Measurements from ENCODE around the gene GPR183. TPM values are rescaled to one million over a fixed set of nuclear protein-coding genes. Genes with fewer than 3 reads are reported as not detected.
"Not testable (repeated sequence)": the region's sequence is repeated elsewhere in the genome, so short reads cannot be mapped to it uniquely, and the experiment has no call there.

The GPR183 gene
- total RNA-seq, 1 donor, result 0.36 TPM

DNA sequence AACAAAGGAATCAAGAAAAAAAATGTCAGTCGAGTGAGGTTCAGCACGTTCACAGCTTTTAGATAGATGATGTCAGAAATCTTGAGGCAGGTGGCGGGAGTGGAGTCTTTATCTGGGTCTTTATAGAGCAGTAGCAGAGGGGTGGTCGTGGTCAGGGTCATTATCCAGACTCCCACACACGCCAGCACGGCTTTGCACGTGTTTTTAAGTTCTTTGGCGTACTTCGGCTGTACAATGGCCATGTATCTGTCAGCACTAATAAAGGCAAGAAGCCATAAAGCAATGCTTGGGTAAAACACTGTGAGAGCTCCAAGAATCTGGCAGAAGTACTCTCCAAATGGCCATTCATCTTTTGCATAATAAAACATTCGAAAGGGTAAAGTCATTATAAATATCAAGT, 51.9 kb downstream of the GPR183 start:
- Histone ChIP-seq H3K4me3 (ENCODE audit: insufficient read depth, low read length) (no peak overlapping the region), H3K36me3 (ENCODE audit: insufficient read depth, low read length) (peaks cover 6% of the 10 kb centered on the region), H3K27ac (ENCODE audit: low read depth, low read length) (no peak overlapping the region), H3K9me3 (ENCODE audit: low read depth, low read length) (no peaks in the 10 kb centered on the region), H3K27me3 (ENCODE audit: insufficient read depth, low read length) (no peaks in the 10 kb centered on the region), H3K79me2 (ENCODE audit: insufficient read depth, low read length) (no peaks in the 10 kb centered on the region), H2AFZ (ENCODE audit: low read length) (no peak overlapping the region), H3K4me1 (ENCODE audit: insufficient read depth, low read length) (peaks cover 13% of the 10 kb centered on the region), H3K4me2 (ENCODE audit: insufficient read depth, low read length) (no peak overlapping the region), H4K20me1 (ENCODE audit: insufficient read depth, low read length) (peaks cover 2% of the 10 kb centered on the region)
- TF ChIP-seq, protein P1, sequence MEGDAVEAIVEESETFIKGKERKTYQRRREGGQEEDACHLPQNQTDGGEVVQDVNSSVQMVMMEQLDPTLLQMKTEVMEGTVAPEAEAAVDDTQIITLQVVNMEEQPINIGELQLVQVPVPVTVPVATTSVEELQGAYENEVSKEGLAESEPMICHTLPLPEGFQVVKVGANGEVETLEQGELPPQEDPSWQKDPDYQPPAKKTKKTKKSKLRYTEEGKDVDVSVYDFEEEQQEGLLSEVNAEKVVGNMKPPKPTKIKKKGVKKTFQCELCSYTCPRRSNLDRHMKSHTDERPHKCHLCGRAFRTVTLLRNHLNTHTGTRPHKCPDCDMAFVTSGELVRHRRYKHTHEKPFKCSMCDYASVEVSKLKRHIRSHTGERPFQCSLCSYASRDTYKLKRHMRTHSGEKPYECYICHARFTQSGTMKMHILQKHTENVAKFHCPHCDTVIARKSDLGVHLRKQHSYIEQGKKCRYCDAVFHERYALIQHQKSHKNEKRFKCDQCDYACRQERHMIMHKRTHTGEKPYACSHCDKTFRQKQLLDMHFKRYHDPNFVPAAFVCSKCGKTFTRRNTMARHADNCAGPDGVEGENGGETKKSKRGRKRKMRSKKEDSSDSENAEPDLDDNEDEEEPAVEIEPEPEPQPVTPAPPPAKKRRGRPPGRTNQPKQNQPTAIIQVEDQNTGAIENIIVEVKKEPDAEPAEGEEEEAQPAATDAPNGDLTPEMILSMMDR (IDR thresholded peaks at IDR 0.05; ENCODE audit: extremely low read depth, low read depth, low read length), result no peak
- DNase-seq (ENCODE audit: insufficient read length, low spot score, missing footprints), result no peak

DNA sequence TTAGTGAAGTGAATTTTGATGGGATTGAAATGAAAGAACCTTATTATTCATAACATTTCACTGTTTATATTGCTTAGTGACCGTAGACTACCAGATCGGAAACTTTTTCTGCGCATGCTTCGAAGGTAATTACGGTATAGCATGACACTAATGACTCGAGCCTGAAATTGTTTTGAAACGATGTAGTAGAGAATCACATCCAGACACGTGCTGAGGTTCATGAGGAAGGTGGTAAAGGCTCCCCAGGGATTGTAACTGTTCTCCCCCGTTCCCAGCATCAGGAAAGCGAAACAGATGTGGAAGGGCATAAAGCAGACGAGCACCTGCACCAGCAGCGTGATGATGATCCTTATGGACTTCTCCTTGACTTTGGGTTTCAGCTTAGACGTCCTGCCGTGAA, 52.4 kb downstream of the GPR183 start:
- Histone ChIP-seq H3K27me3 (ENCODE audit: insufficient read depth, low read length) (no peaks in the 10 kb centered on the region), H4K20me1 (ENCODE audit: insufficient read depth, low read length) (peaks cover 2% of the 10 kb centered on the region), H3K36me3 (ENCODE audit: insufficient read depth, low read length) (peaks cover 6% of the 10 kb centered on the region), H3K4me3 (ENCODE audit: insufficient read depth, low read length) (no peak overlapping the region), H2AFZ (ENCODE audit: low read length) (no peak overlapping the region), H3K4me2 (ENCODE audit: insufficient read depth, low read length) (no peak overlapping the region), H3K9me3 (ENCODE audit: low read depth, low read length) (no peaks in the 10 kb centered on the region), H3K4me1 (ENCODE audit: insufficient read depth, low read length) (peaks cover 10% of the 10 kb centered on the region), H3K79me2 (ENCODE audit: insufficient read depth, low read length) (no peaks in the 10 kb centered on the region), H3K27ac (ENCODE audit: low read depth, low read length) (no peak overlapping the region)
- DNase-seq (ENCODE audit: insufficient read length, low spot score, missing footprints), result no peak
- TF ChIP-seq, protein P1 (IDR thresholded peaks at IDR 0.05; ENCODE audit: extremely low read depth, low read depth, low read length), result no peak

DNA sequence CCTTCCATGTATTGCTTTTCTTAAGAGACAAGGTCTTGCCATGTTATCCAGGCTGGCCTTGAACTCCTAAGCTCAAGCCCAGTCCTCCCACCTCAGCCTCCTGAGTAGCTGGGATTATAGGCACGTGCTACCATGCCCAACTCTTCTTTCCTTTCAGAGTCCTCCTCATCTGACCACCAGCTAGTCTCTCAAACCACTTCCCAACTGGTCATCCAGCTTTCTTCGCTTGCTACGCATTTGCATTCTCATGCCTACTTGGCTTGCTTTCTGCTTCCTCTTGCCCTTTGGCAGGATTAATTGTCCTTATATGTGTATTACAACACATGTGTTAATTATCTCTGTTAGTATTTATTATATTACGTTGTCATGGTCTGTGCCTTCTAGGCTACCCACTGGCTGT, 55.3 kb downstream of the GPR183 start:
- no peak for DNase-seq (ENCODE audit: insufficient read length, low spot score, missing footprints)
- Histone ChIP-seq H3K4me2 (ENCODE audit: insufficient read depth, low read length) (no peak overlapping the region), H3K79me2 (ENCODE audit: insufficient read depth, low read length) (no peaks in the 10 kb centered on the region), H4K20me1 (ENCODE audit: insufficient read depth, low read length) (no peaks in the 10 kb centered on the region), H3K4me3 (ENCODE audit: insufficient read depth, low read length) (no peak overlapping the region), H3K9me3 (ENCODE audit: low read depth, low read length) (no peaks in the 10 kb centered on the region), H3K27ac (ENCODE audit: low read depth, low read length) (no peak overlapping the region), H3K36me3 (ENCODE audit: insufficient read depth, low read length) (peaks cover 6% of the 10 kb centered on the region), H3K4me1 (ENCODE audit: insufficient read depth, low read length) (peaks cover 7% of the 10 kb centered on the region), H2AFZ (ENCODE audit: low read length) (no peak overlapping the region), H3K27me3 (ENCODE audit: insufficient read depth, low read length) (no peaks in the 10 kb centered on the region)
- TF ChIP-seq, protein P1 (IDR thresholded peaks at IDR 0.05; ENCODE audit: extremely low read depth, low read depth, low read length), result no peak

DNA sequence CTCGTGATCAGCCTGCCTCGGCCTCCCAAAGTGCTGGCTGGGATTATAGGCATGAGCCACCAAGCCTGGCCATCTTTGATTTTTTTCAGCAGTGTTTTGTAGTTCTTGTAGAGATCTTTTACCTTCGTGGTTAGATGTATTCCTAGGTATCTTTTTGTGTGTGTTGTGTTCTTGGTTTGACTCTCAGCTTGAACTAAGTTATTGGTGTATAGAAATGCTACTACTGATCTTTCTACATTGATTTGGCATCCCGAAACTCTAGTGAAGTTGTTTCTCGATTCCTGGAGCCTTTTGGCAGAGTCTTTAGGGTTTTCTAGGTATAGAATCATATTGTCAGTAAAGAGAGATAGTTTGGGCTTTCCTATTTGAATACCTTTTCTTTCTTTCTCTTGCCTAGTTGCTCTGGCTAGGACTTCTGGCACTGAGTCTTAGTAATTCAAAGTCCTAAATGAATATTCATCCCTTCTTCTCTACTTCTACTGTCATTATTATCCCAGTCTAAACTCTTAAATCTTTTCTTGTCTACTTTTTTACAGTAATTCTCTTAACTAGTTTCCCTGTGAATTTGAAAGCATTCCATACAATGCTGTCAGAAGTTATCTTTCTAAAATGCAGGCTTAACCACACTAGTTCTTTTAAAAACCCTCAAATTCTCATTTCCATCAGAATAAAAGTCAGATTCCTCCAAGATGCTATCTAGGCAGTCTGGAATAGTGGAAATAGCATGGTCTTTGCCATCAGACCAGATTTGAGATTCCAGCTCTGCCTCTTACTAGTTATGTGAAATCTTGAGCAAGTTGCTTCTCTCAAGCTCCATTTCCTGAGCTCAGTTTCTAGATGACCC, 56.0 kb downstream of the GPR183 start:
- DNase-seq (ENCODE audit: insufficient read length, low spot score, missing footprints), result no peak

DNA sequence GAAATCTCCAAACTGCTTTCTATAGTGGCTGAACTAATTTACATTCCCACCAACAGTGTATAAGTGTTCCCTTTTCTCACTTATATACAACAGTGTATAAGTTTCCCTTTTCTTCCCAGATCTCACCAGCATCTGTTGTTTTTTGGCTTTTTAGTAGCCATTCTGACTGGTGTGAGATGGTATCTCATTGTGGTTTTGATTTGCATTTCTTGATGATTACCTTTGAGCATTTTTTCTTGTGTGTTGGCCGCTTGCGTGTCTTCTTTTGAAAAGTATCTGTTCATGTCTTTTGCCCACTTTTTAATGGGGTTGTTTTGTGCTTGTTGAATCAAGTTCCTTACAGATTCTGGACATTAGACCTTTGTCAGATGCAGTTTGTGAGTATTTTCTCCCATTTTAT, 57.6 kb downstream of the GPR183 start:
- H3K27ac ChIP-seq (ENCODE audit: low read depth, low read length); H3K27me3 ChIP-seq (ENCODE audit: insufficient read depth, low read length); DNase-seq (ENCODE audit: insufficient read length, low spot score, missing footprints); H3K79me2 ChIP-seq (ENCODE audit: insufficient read depth, low read length); H4K20me1 ChIP-seq (ENCODE audit: insufficient read depth, low read length); H3K36me3 ChIP-seq (ENCODE audit: insufficient read depth, low read length); H3K4me3 ChIP-seq (ENCODE audit: insufficient read depth, low read length); H3K4me2 ChIP-seq (ENCODE audit: insufficient read depth, low read length); H2AFZ ChIP-seq (ENCODE audit: low read length); H3K4me1 ChIP-seq (ENCODE audit: insufficient read depth, low read length); H3K9me3 ChIP-seq (ENCODE audit: low read depth, low read length): not testable (repeated sequence)

More for the DNA sequence above, 56.0 kb downstream of the GPR183 start:
- Histone ChIP-seq H3K27ac (ENCODE audit: low read depth, low read length) (no peak overlapping the region), H3K4me2 (ENCODE audit: insufficient read depth, low read length) (no peak overlapping the region), H4K20me1 (ENCODE audit: insufficient read depth, low read length) (no peaks in the 10 kb centered on the region), H3K79me2 (ENCODE audit: insufficient read depth, low read length) (no peaks in the 10 kb centered on the region), H3K27me3 (ENCODE audit: insufficient read depth, low read length) (no peaks in the 10 kb centered on the region), H3K4me3 (ENCODE audit: insufficient read depth, low read length) (no peak overlapping the region), H2AFZ (ENCODE audit: low read length) (no peak overlapping the region), H3K9me3 (ENCODE audit: low read depth, low read length) (no peaks in the 10 kb centered on the region), H3K36me3 (ENCODE audit: insufficient read depth, low read length) (peaks cover 6% of the 10 kb centered on the region), H3K4me1 (ENCODE audit: insufficient read depth, low read length) (peaks cover 1% of the 10 kb centered on the region)
- TF ChIP-seq, protein P1 (IDR thresholded peaks at IDR 0.05; ENCODE audit: extremely low read depth, low read depth, low read length), result no peak

DNA sequence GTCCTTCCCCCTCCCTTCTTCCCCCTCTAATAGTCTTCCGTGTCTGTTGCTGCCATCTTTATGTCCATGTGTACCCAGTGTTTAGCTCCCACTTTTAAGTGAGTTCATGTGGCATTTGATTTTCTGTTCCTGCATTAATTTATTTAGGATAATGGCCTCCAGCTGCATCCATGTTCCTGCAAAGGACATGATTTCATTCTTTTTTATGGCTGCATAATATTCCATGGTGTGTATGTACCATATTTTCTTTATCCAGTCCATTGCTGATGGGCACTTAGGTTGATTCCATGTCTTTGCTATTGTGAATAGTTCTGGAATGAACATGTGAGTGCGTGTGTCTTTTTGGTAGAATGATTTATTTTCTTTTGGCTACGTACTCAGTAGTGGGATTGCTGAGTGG, 58.0 kb downstream of the GPR183 start:
- DNase-seq (ENCODE audit: insufficient read length, low spot score, missing footprints), result not testable (repeated sequence)

More for the DNA sequence above, 58.0 kb downstream of the GPR183 start:
- not testable (repeated sequence) for H3K79me2 ChIP-seq (ENCODE audit: insufficient read depth, low read length); H3K9me3 ChIP-seq (ENCODE audit: low read depth, low read length); H3K4me2 ChIP-seq (ENCODE audit: insufficient read depth, low read length); H3K27ac ChIP-seq (ENCODE audit: low read depth, low read length); H3K36me3 ChIP-seq (ENCODE audit: insufficient read depth, low read length); H3K4me3 ChIP-seq (ENCODE audit: insufficient read depth, low read length); H4K20me1 ChIP-seq (ENCODE audit: insufficient read depth, low read length); H3K27me3 ChIP-seq (ENCODE audit: insufficient read depth, low read length); H2AFZ ChIP-seq (ENCODE audit: low read length); H3K4me1 ChIP-seq (ENCODE audit: insufficient read depth, low read length)
